ENCODE measurements around the gene ZFHX3.

ZFHX3 gene

DNA sequence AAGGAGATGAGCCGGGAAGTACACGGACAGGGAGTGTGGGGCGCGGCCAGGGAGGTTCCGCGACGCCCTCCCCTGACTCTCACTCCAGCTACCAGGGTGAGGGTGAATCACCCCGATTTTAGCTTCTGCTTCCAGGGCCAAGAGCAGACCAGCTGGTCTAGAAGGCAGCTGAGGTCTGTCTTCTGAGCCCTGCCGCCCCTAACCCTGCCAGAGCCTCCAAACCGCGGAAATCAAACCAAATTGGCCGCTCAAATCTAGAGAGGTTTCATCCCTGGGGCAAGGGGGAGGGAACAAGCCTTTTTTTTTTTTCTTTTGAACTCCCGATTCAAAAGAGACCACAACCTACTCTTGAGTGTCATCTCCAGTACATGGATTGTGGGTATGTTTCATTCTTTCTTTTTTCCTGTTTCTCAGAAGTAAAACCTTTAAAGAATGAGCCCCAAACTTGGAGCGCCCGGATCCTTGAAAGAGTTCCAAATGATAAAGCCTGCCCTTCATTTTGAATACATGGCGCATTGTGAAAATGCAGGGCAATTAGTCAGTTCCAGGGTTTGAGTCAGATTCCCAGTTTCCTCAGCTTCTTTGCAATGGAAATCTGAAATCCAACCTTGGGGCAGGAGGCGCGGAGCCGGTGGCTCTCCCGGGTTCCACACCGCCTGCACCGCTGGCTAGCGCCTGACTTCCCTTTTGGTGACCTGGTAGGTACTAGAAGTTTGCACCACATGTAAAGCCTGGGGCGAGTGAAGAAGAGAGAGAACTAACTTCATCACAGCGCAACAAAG is 16.5 kb upstream of the ZFHX3 start:
- Histone ChIP-seq H3K27ac (no peak overlapping the region), H3K4me1 (ENCODE audit: control insufficient read depth in 1 of 2, insufficient read depth in 1 of 2, low read depth in 1 of 2, low read length in 1 of 2) (peaks cover 16 to 23% of the 10 kb centered on the region in 2 experiments), H3K36me3 (no peaks in the 10 kb centered on the region), H3K4me3 (ENCODE audit: low read depth in 1 of 2, low read length in 1 of 2) (no peak overlapping the region), H3K9me3 (no peaks in the 10 kb centered on the region), H3K27me3 (peaks cover 94% of the 10 kb centered on the region)
- TF ChIP-seq, protein P1, sequence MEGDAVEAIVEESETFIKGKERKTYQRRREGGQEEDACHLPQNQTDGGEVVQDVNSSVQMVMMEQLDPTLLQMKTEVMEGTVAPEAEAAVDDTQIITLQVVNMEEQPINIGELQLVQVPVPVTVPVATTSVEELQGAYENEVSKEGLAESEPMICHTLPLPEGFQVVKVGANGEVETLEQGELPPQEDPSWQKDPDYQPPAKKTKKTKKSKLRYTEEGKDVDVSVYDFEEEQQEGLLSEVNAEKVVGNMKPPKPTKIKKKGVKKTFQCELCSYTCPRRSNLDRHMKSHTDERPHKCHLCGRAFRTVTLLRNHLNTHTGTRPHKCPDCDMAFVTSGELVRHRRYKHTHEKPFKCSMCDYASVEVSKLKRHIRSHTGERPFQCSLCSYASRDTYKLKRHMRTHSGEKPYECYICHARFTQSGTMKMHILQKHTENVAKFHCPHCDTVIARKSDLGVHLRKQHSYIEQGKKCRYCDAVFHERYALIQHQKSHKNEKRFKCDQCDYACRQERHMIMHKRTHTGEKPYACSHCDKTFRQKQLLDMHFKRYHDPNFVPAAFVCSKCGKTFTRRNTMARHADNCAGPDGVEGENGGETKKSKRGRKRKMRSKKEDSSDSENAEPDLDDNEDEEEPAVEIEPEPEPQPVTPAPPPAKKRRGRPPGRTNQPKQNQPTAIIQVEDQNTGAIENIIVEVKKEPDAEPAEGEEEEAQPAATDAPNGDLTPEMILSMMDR (IDR thresholded peaks at IDR 0.05): no peak

DNA sequence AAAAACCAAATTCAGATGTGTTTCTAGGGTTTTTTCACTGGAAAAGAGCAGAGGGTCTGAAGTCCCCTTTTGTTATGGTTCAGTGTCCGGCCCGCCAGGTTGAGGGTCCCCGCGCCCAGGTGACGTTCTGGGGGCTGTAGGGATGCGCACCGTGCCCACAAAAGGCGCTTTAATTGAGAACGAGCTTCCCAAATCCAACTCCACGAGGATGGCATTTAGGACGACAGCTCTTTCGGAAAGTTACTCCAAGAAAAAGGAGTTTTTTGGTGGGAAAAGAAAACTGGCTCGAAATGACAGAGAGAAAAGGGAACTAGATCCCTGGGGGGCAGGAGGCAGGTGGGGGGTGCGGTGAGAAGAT is 15.9 kb upstream of the ZFHX3 start:
- TF ChIP-seq, protein P1 (IDR thresholded peaks at IDR 0.05): no peak
- Histone ChIP-seq H3K27ac (no peak overlapping the region), H3K4me3 (ENCODE audit: low read depth in 1 of 2, low read length in 1 of 2) (no peak overlapping the region), H3K36me3 (no peaks in the 10 kb centered on the region), H3K9me3 (no peaks in the 10 kb centered on the region), H3K4me1 (ENCODE audit: control insufficient read depth in 1 of 2, insufficient read depth in 1 of 2, low read depth in 1 of 2, low read length in 1 of 2) (peaks cover 16 to 20% of the 10 kb centered on the region in 2 experiments), H3K27me3 (peaks cover 94% of the 10 kb centered on the region)

DNA sequence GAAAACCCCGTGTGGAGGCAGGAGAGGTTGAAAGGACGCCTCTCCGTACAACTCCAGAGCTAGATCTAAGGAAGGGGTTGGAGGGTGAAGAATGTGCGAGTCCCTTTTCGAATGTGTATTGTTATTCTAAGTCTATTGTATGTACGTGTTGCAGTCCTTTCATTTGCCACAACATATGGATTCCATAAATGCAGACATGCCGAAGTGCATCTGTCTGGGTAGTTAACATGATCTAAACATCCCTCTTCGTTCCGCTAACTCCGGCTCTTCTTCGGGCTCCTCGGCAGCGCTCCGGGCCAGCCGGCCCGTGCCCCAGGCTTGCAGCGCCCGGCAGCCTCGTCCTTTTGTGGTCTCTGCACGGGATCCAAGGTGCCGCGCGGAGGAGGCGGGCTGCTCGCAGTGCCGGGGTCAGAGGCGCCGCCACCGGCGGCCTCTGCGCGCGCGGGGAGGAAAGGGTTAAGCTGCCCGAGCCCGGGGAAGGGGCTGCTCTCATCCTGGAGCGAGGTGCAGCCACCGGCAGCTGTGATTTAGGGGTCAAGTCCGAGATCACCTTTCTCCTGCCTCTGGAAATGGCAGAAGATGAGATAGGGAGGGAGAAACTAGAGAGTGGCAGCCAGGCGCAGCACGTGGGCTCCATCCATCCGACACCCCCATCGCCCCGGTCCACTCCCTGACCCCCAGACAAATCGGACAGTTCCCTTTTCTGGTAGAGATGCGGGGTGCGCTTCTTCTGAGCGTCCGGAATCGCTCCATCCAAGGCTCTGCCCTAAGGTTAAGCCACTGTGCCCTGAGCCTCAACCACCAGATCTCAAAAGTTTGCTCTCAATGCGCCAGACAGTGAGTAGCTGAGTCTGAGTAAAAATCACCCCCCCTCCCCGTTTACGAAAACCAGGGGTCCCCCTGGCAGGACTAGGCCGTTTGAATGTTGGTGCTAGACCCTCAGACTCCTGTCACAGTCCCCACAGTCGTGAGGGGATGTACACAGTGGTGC is 15.1 kb upstream of the ZFHX3 start:
- H3K27me3 ChIP-seq: peaks cover 98% of the 10 kb centered on the region
- H3K27ac ChIP-seq: no peak overlapping the region
- H3K36me3 ChIP-seq: no peaks in the 10 kb centered on the region
- H3K9me3 ChIP-seq: no peaks in the 10 kb centered on the region
- no peak overlapping the region for H3K4me3 ChIP-seq (ENCODE audit: low read depth in 1 of 2, low read length in 1 of 2)
- TF ChIP-seq, protein P1 (IDR thresholded peaks at IDR 0.05): no peak
- H3K4me1 ChIP-seq (ENCODE audit: control insufficient read depth in 1 of 2, insufficient read depth in 1 of 2, low read depth in 1 of 2, low read length in 1 of 2): peaks cover 8 to 13% of the 10 kb centered on the region in 2 experiments

DNA sequence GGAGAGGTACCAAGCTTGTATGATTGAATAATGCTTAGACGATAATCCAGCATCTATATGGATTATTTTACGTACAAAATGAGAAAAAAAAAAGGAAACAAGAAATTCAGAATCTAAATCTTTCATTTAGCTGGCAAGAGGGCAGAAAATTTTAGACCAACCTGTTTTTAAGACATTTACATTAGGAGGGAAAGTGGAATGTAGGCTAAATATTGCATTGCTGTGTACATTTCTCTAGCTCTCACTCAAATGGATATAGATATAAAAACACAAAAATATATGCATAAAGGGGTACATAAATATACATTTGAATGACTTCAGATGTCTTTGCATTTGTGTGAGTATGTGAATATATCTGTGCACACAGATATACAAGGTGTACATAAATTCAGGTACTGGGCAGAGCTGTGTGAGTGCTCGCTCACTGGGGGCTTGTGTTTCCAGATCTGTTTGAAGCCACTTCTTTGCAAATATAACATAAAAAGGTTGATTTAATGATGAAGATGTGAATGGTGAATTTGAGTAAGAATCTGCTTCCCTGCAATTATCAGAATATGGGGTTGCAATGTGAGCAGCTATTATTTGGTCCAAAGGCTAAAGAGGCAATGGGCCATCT is 14.2 kb upstream of the ZFHX3 start:
- H3K27ac ChIP-seq: no peak overlapping the region
- H3K27me3 ChIP-seq: peaks cover 98% of the 10 kb centered on the region
- H3K4me3 ChIP-seq (ENCODE audit: low read depth in 1 of 2, low read length in 1 of 2): no peak overlapping the region
- TF ChIP-seq, protein P1 (IDR thresholded peaks at IDR 0.05): no peak
- peaks cover 9 to 13% of the 10 kb centered on the region in 2 experiments for H3K4me1 ChIP-seq (ENCODE audit: control insufficient read depth in 1 of 2, insufficient read depth in 1 of 2, low read depth in 1 of 2, low read length in 1 of 2)
- H3K36me3 ChIP-seq: no peaks in the 10 kb centered on the region
- H3K9me3 ChIP-seq: no peaks in the 10 kb centered on the region

DNA sequence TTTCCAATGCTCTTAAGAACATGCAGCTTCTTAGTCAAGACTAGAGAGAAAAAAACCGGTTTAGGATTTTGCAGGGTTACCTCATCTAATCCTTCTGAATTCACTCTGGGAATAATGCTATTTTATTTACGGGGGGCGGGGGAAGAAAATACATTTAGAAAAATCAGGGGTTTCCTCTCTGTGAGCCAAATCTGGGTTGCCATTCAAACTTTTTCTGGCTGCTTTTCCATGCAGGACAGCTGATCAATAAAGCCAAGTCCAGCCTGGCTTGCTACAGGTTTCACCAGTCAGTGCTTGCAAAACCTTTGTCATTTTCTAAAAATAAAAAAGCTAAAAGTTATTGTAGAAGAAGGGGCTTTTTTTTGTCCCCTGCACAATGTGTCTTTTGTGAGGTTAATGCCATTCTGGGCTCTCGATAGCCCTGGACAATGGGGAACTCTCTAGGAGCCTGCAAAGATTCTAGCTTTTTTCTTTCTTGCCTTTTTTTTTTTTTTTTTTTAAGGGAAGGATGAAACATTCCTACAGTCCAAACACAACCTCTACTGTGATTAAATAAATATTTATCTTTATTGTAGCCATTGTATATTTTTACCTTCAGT is 13.1 kb upstream of the ZFHX3 start:
- Histone ChIP-seq H3K4me3 (ENCODE audit: low read depth in 1 of 2, low read length in 1 of 2) (no peak overlapping the region), H3K9me3 (no peaks in the 10 kb centered on the region), H3K4me1 (ENCODE audit: control insufficient read depth in 1 of 2, insufficient read depth in 1 of 2, low read depth in 1 of 2, low read length in 1 of 2) (peaks cover 15 to 17% of the 10 kb centered on the region in 2 experiments), H3K36me3 (no peaks in the 10 kb centered on the region), H3K27ac (no peak overlapping the region), H3K27me3 (peaks cover 98% of the 10 kb centered on the region)
- TF ChIP-seq, protein P1 (IDR thresholded peaks at IDR 0.05): no peak
